ENCODE measurements around the gene SHROOM4. TPM values are rescaled to one million over a fixed set of nuclear protein-coding genes. Genes with fewer than 3 reads are reported as not detected.

Gene SHROOM4
- total RNA-seq, 1 experiment from 2014 or later, result 7.1 TPM

DNA sequence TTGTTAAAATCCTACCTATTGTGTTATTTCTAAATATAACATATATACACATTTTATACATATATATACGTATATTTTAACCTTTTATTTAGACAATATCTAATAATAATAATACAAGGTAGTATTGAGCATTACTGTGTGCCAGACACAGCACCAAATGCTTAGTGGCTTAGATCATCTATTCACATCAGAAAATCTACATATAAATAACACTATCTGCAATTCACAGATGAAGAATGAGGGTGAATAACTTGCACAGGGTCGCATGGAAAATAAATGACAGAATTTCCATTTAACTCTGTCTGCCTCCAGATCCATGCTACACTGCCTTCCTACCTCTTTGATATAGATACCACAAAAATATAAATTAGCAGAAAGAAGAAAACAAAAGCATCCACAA, 37.7 kb downstream of the SHROOM4 start (continued):
- TF ChIP-seq, protein P1, sequence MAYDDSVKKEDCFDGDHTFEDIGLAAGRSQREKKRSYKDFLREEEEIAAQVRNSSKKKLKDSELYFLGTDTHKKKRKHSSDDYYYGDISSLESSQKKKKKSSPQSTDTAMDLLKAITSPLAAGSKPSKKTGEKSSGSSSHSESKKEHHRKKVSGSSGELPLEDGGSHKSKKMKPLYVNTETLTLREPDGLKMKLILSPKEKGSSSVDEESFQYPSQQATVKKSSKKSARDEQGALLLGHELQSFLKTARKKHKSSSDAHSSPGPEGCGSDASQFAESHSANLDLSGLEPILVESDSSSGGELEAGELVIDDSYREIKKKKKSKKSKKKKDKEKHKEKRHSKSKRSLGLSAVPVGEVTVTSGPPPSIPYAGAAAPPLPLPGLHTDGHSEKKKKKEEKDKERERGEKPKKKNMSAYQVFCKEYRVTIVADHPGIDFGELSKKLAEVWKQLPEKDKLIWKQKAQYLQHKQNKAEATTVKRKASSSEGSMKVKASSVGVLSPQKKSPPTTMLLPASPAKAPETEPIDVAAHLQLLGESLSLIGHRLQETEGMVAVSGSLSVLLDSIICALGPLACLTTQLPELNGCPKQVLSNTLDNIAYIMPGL (CRISPR knock-in tag; IDR thresholded peaks at IDR 0.05), result no peak
- TF ChIP-seq, protein P2, sequence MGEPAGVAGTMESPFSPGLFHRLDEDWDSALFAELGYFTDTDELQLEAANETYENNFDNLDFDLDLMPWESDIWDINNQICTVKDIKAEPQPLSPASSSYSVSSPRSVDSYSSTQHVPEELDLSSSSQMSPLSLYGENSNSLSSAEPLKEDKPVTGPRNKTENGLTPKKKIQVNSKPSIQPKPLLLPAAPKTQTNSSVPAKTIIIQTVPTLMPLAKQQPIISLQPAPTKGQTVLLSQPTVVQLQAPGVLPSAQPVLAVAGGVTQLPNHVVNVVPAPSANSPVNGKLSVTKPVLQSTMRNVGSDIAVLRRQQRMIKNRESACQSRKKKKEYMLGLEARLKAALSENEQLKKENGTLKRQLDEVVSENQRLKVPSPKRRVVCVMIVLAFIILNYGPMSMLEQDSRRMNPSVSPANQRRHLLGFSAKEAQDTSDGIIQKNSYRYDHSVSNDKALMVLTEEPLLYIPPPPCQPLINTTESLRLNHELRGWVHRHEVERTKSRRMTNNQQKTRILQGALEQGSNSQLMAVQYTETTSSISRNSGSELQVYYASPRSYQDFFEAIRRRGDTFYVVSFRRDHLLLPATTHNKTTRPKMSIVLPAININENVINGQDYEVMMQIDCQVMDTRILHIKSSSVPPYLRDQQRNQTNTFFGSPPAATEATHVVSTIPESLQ (CRISPR knock-in tag; IDR thresholded peaks at IDR 0.05), result no peak

DNA sequence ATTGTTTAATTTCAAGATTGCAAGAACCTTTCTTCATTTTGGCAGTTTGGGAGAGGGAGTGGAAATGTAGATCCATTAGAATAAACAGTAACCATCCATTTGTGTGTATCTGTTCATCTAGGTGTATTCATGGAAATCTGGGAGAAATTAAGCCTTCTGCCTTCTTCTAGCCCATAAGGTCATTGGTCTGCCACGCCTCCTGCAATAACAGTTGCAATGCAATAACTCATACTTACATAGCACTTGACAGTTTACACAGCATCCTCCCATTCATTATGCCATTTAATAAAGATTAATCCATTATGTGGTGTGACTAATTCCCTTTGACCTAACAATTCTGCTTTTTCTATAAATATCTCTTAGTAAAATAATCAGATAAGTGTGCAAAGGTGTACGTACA, 42.6 kb downstream of the SHROOM4 start:
- Mint-ChIP-seq H3K4me3 (no peak overlapping the region), H3K4me1 (peaks cover 37% of the 10 kb centered on the region), H3K36me3 (no peaks in the 10 kb centered on the region), H3K9me3 (no peaks in the 10 kb centered on the region), H3K27me3 (ENCODE audit: low read depth) (no peaks in the 10 kb centered on the region), H3K27ac (no peak overlapping the region)
- DNase-seq (ENCODE audit: low spot score) (no peak), ATAC-seq (no peak)
- TF ChIP-seq, protein P3, sequence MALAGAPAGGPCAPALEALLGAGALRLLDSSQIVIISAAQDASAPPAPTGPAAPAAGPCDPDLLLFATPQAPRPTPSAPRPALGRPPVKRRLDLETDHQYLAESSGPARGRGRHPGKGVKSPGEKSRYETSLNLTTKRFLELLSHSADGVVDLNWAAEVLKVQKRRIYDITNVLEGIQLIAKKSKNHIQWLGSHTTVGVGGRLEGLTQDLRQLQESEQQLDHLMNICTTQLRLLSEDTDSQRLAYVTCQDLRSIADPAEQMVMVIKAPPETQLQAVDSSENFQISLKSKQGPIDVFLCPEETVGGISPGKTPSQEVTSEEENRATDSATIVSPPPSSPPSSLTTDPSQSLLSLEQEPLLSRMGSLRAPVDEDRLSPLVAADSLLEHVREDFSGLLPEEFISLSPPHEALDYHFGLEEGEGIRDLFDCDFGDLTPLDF (CRISPR knock-in tag; IDR thresholded peaks at IDR 0.05), result no peak
- TF ChIP-seq RORB (CRISPR knock-in tag; IDR thresholded peaks at IDR 0.05) (no peak), MXD4 (CRISPR knock-in tag; IDR thresholded peaks at IDR 0.05; ENCODE audit: borderline replicate concordance) (no peak), ZNF219 (CRISPR knock-in tag; IDR thresholded peaks at IDR 0.05; ENCODE audit: borderline replicate concordance) (no peak), NR1H2 (CRISPR knock-in tag; IDR thresholded peaks at IDR 0.05) (no peak), TCF7 (CRISPR knock-in tag; IDR thresholded peaks at IDR 0.05; ENCODE audit: low read depth) (no peak), NFYB (CRISPR knock-in tag; conservative IDR thresholded peaks at IDR 0.05; ENCODE audit: low read depth) (no peak), ZNF232 (CRISPR knock-in tag; IDR thresholded peaks at IDR 0.05) (no peak), MYBL2 (CRISPR knock-in tag; IDR thresholded peaks at IDR 0.05) (no peak), ZBTB21 (CRISPR knock-in tag; IDR thresholded peaks at IDR 0.05; ENCODE audit: borderline replicate concordance) (no peak), ZNF396 (CRISPR knock-in tag; IDR thresholded peaks at IDR 0.05; ENCODE audit: borderline replicate concordance) (no peak), NFATC4 (CRISPR knock-in tag; IDR thresholded peaks at IDR 0.05) (no peak), FOXJ3 (CRISPR knock-in tag; IDR thresholded peaks at IDR 0.05; ENCODE audit: borderline replicate concordance) (no peak)
- TF ChIP-seq, protein P4, sequence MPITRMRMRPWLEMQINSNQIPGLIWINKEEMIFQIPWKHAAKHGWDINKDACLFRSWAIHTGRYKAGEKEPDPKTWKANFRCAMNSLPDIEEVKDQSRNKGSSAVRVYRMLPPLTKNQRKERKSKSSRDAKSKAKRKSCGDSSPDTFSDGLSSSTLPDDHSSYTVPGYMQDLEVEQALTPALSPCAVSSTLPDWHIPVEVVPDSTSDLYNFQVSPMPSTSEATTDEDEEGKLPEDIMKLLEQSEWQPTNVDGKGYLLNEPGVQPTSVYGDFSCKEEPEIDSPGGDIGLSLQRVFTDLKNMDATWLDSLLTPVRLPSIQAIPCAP (CRISPR knock-in tag; IDR thresholded peaks at IDR 0.05), result no peak
- TF ChIP-seq, protein P5, sequence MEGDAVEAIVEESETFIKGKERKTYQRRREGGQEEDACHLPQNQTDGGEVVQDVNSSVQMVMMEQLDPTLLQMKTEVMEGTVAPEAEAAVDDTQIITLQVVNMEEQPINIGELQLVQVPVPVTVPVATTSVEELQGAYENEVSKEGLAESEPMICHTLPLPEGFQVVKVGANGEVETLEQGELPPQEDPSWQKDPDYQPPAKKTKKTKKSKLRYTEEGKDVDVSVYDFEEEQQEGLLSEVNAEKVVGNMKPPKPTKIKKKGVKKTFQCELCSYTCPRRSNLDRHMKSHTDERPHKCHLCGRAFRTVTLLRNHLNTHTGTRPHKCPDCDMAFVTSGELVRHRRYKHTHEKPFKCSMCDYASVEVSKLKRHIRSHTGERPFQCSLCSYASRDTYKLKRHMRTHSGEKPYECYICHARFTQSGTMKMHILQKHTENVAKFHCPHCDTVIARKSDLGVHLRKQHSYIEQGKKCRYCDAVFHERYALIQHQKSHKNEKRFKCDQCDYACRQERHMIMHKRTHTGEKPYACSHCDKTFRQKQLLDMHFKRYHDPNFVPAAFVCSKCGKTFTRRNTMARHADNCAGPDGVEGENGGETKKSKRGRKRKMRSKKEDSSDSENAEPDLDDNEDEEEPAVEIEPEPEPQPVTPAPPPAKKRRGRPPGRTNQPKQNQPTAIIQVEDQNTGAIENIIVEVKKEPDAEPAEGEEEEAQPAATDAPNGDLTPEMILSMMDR (IDR thresholded peaks at IDR 0.05), result no peak
- TF ChIP-seq, protein P6, sequence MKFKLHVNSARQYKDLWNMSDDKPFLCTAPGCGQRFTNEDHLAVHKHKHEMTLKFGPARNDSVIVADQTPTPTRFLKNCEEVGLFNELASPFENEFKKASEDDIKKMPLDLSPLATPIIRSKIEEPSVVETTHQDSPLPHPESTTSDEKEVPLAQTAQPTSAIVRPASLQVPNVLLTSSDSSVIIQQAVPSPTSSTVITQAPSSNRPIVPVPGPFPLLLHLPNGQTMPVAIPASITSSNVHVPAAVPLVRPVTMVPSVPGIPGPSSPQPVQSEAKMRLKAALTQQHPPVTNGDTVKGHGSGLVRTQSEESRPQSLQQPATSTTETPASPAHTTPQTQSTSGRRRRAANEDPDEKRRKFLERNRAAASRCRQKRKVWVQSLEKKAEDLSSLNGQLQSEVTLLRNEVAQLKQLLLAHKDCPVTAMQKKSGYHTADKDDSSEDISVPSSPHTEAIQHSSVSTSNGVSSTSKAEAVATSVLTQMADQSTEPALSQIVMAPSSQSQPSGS (CRISPR knock-in tag; IDR thresholded peaks at IDR 0.05; ENCODE audit: borderline replicate concordance, low read depth), result no peak
- CTCF ChIA-PET, result no interaction called here
- POLR2A ChIA-PET, result no interaction called here

Data from WTC11 (cell line).